CD4-positive, alpha-beta T cell (primary cell): ENCODE measurements around the gene ANKRD42. TPM values are rescaled to one million over a fixed set of nuclear protein-coding genes. Genes with fewer than 3 reads are reported as not detected.

Experiments used
- ATAC-seq: fragments of 200-7000 bp; cut with Tn5 transposase; one replicate; pipeline ENCODE4 v1.10.0; 2022; ENCODE audit warnings: mild to moderate bottlenecking; ENCODE audit not compliant: poor library complexity
- CTCF ChIA-PET: fragments of 350-600 bp; sonication (Branson Sonifier 250); formaldehyde crosslinking; loops from one replicate; lab custom pipeline; 2021; ENCODE audit warnings: antibody characterized with exemption, inconsistent platforms; lab: Charles Lee
- POLR2A ChIA-PET: fragments of 350-600 bp; sonication (Branson Sonifier 250); formaldehyde crosslinking; loops from one replicate; lab custom pipeline; 2021; ENCODE audit warnings: antibody characterized with exemption, inconsistent platforms; lab: Charles Lee
- DNase-seq, 14 experiments: peaks; one replicate each; pipeline ENCODE4 v3.0.0-alpha.2; 2013 to 2020; ENCODE audit warnings: mixed read lengths in 2 of 14
- H3K27ac ChIP-seq, 2 donors: one replicate each; pipeline versions ENCODE4 v1.5.1 to v1.7.0; 2013; ENCODE audit warnings: low read length in 2 of 2, low read depth in 1 of 2, mild to moderate bottlenecking in 1 of 2
- H3K27me3 ChIP-seq, 2 experiments: 1 replicate in 1 of 2; 2 replicates in 1 of 2; pipeline versions ENCODE4 v1.6.1 to v1.7.0; 2013; ENCODE audit warnings: low read length in 2 of 2, control low read depth in 1 of 2, mild to moderate bottlenecking in 1 of 2, moderate library complexity in 1 of 2; ENCODE audit not compliant: insufficient read depth in 2 of 2, control insufficient read depth in 1 of 2
- H3K36me3 ChIP-seq: one replicate; pipeline ENCODE4 v1.6.1; 2013; ENCODE audit warnings: low read length, control low read depth; ENCODE audit not compliant: insufficient read depth
- H3K4me1 ChIP-seq: one replicate; pipeline ENCODE4 v1.6.1; 2013; ENCODE audit warnings: low read length, control low read depth; ENCODE audit not compliant: insufficient read depth
- H3K4me3 ChIP-seq: one replicate; pipeline ENCODE4 v1.5.1; 2013; ENCODE audit warnings: mild to moderate bottlenecking, low read length, moderate library complexity
- H3K9me3 ChIP-seq, 2 experiments: 1 replicate in 1 of 2; 2 replicates in 1 of 2; pipeline versions ENCODE4 v1.6.1 to v1.7.0; 2013; ENCODE audit warnings: low read length in 2 of 2, mild to moderate bottlenecking in 2 of 2, control low read depth in 1 of 2, moderate library complexity in 1 of 2; ENCODE audit not compliant: control insufficient read depth in 1 of 2, insufficient read depth in 1 of 2
- H3K27ac Mint-ChIP-seq: one replicate; pipeline ENCODE4 v1.8.0; 2020; ENCODE audit warnings: mixed read lengths
- H3K27me3 Mint-ChIP-seq: one replicate; pipeline ENCODE4 v1.8.0; 2021; ENCODE audit warnings: mixed read lengths
- H3K36me3 Mint-ChIP-seq: one replicate; pipeline ENCODE4 v1.8.0; 2021; ENCODE audit warnings: low read depth, mixed read lengths
- H3K4me1 Mint-ChIP-seq: one replicate; pipeline ENCODE4 v1.8.0; 2021; ENCODE audit warnings: low read depth, mixed read lengths
- H3K4me3 Mint-ChIP-seq: one replicate; pipeline ENCODE4 v1.8.0; 2020; ENCODE audit warnings: mild to moderate bottlenecking, mixed read lengths
- H3K9me3 Mint-ChIP-seq: one replicate; pipeline ENCODE4 v1.8.0; 2020; ENCODE audit warnings: mixed read lengths
- intact Hi-C, 2 experiments: fragments of 100-400 bp; cut with DNase I in 1 of 2; cut with micrococcal nuclease in 1 of 2; formaldehyde crosslinking; loops; one replicate each; pipeline versions ENCODE4 v1.15.1 to v1.9.0; 2023 to 2025; cut with DNase I, micrococcal nuclease
- total RNA-seq, 174 experiments: library from RNA in 2 of 174; stranded (reverse) in 2 of 174; gene quantifications; one replicate each; pipeline ENCODE4 v1.2.3 and lab custom pipeline; 2021 to 2026
- TF ChIP-seq, protein P1 (sequence below): fragments of 200-600 bp; IDR thresholded peaks from one replicate; pipeline ENCODE4 v1.8.0; 2022; ENCODE audit warnings: antibody characterized with exemption, mild to moderate bottlenecking

Gene ANKRD42
- total RNA-seq, 2 experiments from 2014 or later = 8.6 to 10.0 TPM

- intact Hi-C loops = loop anchor here in 1 of 2 experiments (5.0 kb wide), 1 partner anchor 130 kb away; no protein-coding TSS in a partner anchor
- Histone ChIP-seq H3K27ac (no peak overlapping the region), H3K27me3 (no peaks in the 10 kb centered on the region), H3K36me3 (peaks cover 24% of the 10 kb centered on the region), H3K4me3 (no peak overlapping the region), H3K4me1 (peaks cover 13% of the 10 kb centered on the region), H3K9me3 (no peaks in the 10 kb centered on the region)
- no peak for DNase-seq
- ChIA-PET POLR2A (interaction anchor here (1.2 kb wide), 1 partner anchor 381 kb away, joined by 3 read pairs; the partner anchor contains the start of gene DDIAS), CTCF (interaction anchor here (1.0 kb wide), 1 partner anchor 10 kb away, joined by 5 read pairs; no protein-coding TSS in a partner anchor)
- Mint-ChIP-seq H3K27me3 (no peaks in the 10 kb centered on the region), H3K4me3 (peak overlapping the region; percentile 75), H3K4me1 (peaks cover 59% of the 10 kb centered on the region), H3K27ac (peak overlapping the region; percentile 4), H3K9me3 (peaks cover 1% of the 10 kb centered on the region), H3K36me3 (peaks cover 68% of the 10 kb centered on the region)
- ATAC-seq = no peak
- TF ChIP-seq, protein P1, sequence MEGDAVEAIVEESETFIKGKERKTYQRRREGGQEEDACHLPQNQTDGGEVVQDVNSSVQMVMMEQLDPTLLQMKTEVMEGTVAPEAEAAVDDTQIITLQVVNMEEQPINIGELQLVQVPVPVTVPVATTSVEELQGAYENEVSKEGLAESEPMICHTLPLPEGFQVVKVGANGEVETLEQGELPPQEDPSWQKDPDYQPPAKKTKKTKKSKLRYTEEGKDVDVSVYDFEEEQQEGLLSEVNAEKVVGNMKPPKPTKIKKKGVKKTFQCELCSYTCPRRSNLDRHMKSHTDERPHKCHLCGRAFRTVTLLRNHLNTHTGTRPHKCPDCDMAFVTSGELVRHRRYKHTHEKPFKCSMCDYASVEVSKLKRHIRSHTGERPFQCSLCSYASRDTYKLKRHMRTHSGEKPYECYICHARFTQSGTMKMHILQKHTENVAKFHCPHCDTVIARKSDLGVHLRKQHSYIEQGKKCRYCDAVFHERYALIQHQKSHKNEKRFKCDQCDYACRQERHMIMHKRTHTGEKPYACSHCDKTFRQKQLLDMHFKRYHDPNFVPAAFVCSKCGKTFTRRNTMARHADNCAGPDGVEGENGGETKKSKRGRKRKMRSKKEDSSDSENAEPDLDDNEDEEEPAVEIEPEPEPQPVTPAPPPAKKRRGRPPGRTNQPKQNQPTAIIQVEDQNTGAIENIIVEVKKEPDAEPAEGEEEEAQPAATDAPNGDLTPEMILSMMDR = no peak
Measured at GRCh38 chr11:83282084-83282716, 88.7 kb downstream of the ANKRD42 start.

DNA sequence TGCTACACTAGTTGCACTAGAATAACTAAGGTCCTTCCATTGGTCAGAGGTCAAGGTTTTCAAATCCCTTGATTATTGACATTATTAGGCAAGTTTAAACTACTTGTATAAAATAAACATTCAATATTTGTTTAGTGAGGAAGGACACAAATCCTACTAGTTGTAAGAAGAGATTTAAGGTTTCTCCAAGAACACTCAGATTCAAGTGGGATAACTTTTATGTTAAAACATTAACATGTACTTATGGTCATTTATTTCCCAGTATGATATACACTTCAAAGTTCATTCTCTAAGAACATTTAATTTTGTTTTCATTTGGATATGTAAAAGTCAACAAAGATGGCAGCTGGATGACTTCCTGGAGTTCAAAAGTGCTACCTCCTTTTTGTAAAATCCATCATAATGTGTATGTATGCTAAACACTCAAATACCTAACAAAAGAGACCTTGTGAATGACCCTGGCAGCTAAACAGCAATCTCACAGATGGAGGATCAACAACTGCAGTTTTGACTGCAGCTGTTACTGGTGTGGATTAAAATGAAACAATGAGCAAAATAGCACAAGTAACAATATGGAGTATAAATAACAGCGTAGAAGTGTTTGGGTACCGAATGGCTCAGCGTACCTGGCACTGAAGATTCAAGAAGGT, 91.1 kb downstream of the ANKRD42 start:
- Mint-ChIP-seq H3K27me3 (no peaks in the 10 kb centered on the region), H3K27ac (peak overlapping the region; percentile 100), H3K4me1 (peaks cover 59% of the 10 kb centered on the region), H3K9me3 (peaks cover 3% of the 10 kb centered on the region), H3K36me3 (peaks cover 45% of the 10 kb centered on the region), H3K4me3 (peak overlapping the region; percentile 97)
- ATAC-seq = no peak
- ChIA-PET CTCF (interaction anchor here (1.4 to 1.8 kb wide), 3 partner anchors 8 to 383 kb away, joined by 5 to 6 read pairs (median 5); partner anchors contain the start of gene DDIAS), POLR2A (interaction anchor here (0.6 to 4.4 kb wide), 2 partner anchors 185 to 384 kb away, joined by 4 to 93 read pairs; partner anchors contain the start of genes DDIAS and PRCP)
- peaks cover 4% of the 10 kb centered on the region for H3K36me3 ChIP-seq
- H3K27me3 ChIP-seq = no peaks in the 10 kb centered on the region
- H3K4me1 ChIP-seq = peaks cover 13% of the 10 kb centered on the region
- peak overlapping the region; percentile 92 for H3K4me3 ChIP-seq
- intact Hi-C loops = loop anchor here (1.0 to 5.0 kb wide), 3 partner anchors 132 to 383 kb away; partner anchors contain the start of gene DDIAS (in 1 of the 2)
- H3K27ac ChIP-seq = no peak overlapping the region
- H3K9me3 ChIP-seq = no peaks in the 10 kb centered on the region
- TF ChIP-seq, protein P1 = no peak
- peak in 2 of 14 experiments; percentile 7 to 11 for DNase-seq

GRCh38 chr11:83285151-83285770, 91.7 kb downstream of the ANKRD42 start:
- peak overlapping the region; percentile 92 for H3K4me3 ChIP-seq
- H3K4me1 ChIP-seq = peaks cover 13% of the 10 kb centered on the region
- ATAC-seq (peak; percentile 12), DNase-seq (no peak)
- TF ChIP-seq, protein P1 = no peak
- Mint-ChIP-seq H3K36me3 (peaks cover 39% of the 10 kb centered on the region), H3K4me1 (peaks cover 57% of the 10 kb centered on the region), H3K4me3 (peak overlapping the region; percentile 97), H3K27ac (peak overlapping the region; percentile 100), H3K27me3 (no peaks in the 10 kb centered on the region), H3K9me3 (peaks cover 3% of the 10 kb centered on the region)
- peak overlapping the region; percentile 95 to 99 for H3K27ac ChIP-seq
- H3K27me3 ChIP-seq = no peaks in the 10 kb centered on the region
- ChIA-PET POLR2A (interaction anchor here (0.6 to 4.4 kb wide), 13 partner anchors 9 to 417 kb away, joined by 3 to 93 read pairs (median 3); partner anchors contain the start of genes ANKRD42, DDIAS, PCF11 and PRCP), CTCF (interaction anchor here (0.9 to 1.8 kb wide), 4 partner anchors 8 to 384 kb away, joined by 3 to 6 read pairs (median 5); partner anchors contain the start of gene DDIAS)
- H3K36me3 ChIP-seq = no peaks in the 10 kb centered on the region
- H3K9me3 ChIP-seq = no peaks in the 10 kb centered on the region
- intact Hi-C loops = loop anchor here (1.0 to 2.0 kb wide), 2 partner anchors 380 to 384 kb away; partner anchors contain the start of gene DDIAS (in 1 of the 2)
